ENCODE data around the gene TEK.

TEK gene

GRCh38 chr9:27125030-27125429, 16.0 kb downstream of the TEK start:
- DNase-seq, result no peak

- DNase-seq, result no peak
These were observed 16.9 kb downstream of the TEK start for GRCh38 chr9:27125936-27126335.

- no peak for DNase-seq
These were observed 17.6 kb downstream of the TEK start for GRCh38 chr9:27126670-27127069.

GRCh38 chr9:27129221-27129620, 20.2 kb downstream of the TEK start:
- no peak for DNase-seq

GRCh38 chr9:27131731-27132130, 22.7 kb downstream of the TEK start:
- no peak for DNase-seq

- DNase-seq, result no peak
These were observed 24.8 kb downstream of the TEK start for GRCh38 chr9:27133817-27134216.

- DNase-seq, result no peak
These were observed 33.4 kb downstream of the TEK start for GRCh38 chr9:27142299-27142930.

GRCh38 chr9:27145143-27145542, 36.1 kb downstream of the TEK start:
- DNase-seq, result no peak

- no peak for DNase-seq
These were observed 40.6 kb downstream of the TEK start for GRCh38 chr9:27149651-27150050.

- no peak for DNase-seq
These were observed 41.9 kb downstream of the TEK start for GRCh38 chr9:27150746-27151406.

GRCh38 chr9:27151693-27152404, 42.8 kb downstream of the TEK start:
- no peak for DNase-seq

GRCh38 chr9:27152405-27152718, 43.3 kb downstream of the TEK start:
- no peak for DNase-seq

- DNase-seq, result no peak
These were observed 45.9 kb downstream of the TEK start for GRCh38 chr9:27154908-27155307.

GRCh38 chr9:27157097-27157496, 48.1 kb downstream of the TEK start:
- no peak for DNase-seq

GRCh38 chr9:27157736-27158135, 48.7 kb downstream of the TEK start:
- no peak for DNase-seq

- no peak for DNase-seq
These were observed 51.6 kb downstream of the TEK start for GRCh38 chr9:27160636-27161035.

GRCh38 chr9:27162045-27162444, 53.0 kb downstream of the TEK start:
- no peak for DNase-seq

- no peak for DNase-seq
These were observed 56.0 kb downstream of the TEK start for GRCh38 chr9:27165068-27165467.

- no peak for DNase-seq
These were observed 56.6 kb downstream of the TEK start for GRCh38 chr9:27165670-27166069.

GRCh38 chr9:27168496-27168895, 59.5 kb downstream of the TEK start:
- DNase-seq, result no peak

- no peak for DNase-seq
These were observed 59.9 kb downstream of the TEK start for GRCh38 chr9:27168951-27169350.

- no peak for DNase-seq
These were observed 67.9 kb downstream of the TEK start for GRCh38 chr9:27176971-27177370.

- no peak for DNase-seq
These were observed 70.3 kb downstream of the TEK start for GRCh38 chr9:27179245-27179865.

GRCh38 chr9:27181381-27181780, 72.4 kb downstream of the TEK start:
- no peak for DNase-seq
